Measurements from ENCODE around the gene VPS37D.

DNA sequence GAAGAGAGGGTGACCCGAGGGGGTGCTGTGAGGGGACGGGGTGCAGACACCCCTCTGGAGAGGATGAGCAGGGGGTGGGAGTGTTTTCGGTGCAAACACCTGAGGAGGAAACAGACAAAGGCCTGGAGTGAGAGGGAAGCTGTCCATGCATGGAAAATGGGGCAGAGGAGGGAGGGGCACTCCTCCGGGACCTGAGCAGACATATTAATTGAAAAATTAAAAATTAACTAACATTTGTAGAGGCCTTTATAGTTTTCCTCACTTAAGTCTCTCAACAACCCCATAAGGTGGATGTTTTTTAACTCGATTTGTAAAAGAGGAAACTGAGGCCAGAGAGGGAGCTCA, 1.2 kb downstream of the VPS37D start:
- TF ChIP-seq, protein P1, sequence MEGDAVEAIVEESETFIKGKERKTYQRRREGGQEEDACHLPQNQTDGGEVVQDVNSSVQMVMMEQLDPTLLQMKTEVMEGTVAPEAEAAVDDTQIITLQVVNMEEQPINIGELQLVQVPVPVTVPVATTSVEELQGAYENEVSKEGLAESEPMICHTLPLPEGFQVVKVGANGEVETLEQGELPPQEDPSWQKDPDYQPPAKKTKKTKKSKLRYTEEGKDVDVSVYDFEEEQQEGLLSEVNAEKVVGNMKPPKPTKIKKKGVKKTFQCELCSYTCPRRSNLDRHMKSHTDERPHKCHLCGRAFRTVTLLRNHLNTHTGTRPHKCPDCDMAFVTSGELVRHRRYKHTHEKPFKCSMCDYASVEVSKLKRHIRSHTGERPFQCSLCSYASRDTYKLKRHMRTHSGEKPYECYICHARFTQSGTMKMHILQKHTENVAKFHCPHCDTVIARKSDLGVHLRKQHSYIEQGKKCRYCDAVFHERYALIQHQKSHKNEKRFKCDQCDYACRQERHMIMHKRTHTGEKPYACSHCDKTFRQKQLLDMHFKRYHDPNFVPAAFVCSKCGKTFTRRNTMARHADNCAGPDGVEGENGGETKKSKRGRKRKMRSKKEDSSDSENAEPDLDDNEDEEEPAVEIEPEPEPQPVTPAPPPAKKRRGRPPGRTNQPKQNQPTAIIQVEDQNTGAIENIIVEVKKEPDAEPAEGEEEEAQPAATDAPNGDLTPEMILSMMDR (IDR thresholded peaks at IDR 0.05; ENCODE audit: insufficient read depth, low read length, poor library complexity, severe bottlenecking), result no peak
- no peak for TF ChIP-seq EZH2phosphoT487 (conservative IDR thresholded peaks at IDR 0.05; ENCODE audit: low read length)

Data from SU-DHL-6 (cell line).